ENCODE measurements around the gene KRT72. TPM values are rescaled to one million over a fixed set of nuclear protein-coding genes. Genes with fewer than 3 reads are reported as not detected.
A peak's percentile ranks its signal among the peaks of the same experiment; 100 is the strongest.

KRT72 gene
- total RNA-seq, 1 experiment from 2014 or later = not detected

DNA sequence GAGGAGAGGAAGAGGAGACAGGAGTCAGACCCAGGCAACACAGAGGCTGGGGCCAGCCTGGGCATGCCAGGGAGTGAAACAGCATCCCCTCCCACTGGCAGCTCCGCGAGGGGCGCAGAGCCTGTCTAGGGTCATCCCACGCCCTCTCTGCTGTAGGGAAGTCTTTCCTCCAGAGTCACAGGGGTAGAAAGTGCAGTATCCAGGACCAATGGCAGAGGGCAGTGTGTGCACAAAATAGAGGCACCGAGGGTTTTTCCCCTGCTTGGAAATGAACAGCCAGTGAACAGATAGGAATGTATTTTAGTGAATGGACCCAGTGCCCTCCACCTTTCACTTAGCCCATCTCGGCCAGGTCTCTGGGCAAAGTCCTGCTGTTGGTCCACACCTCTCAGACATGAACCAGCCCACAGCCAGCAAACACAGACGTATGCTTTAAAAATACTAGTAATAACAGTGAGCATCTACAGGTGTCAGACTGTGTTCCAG, 18.2 kb downstream of the KRT72 start:
- ChIA-PET POLR2A (ENCODE audit: unreplicated experiment) (interaction anchor here (0.6 kb wide), 1 partner anchor 322 kb away, joined by 3 read pairs; the partner anchor contains the start of gene KRT8), CTCF (interaction anchor here (1.3 to 2.7 kb wide), 3 partner anchors 59 to 297 kb away, joined by 4 to 7 read pairs (median 7); no protein-coding TSS in a partner anchor)
- no peaks in the 10 kb centered on the region for H3F3A ChIP-seq (ENCODE audit: insufficient read depth, low read depth)
- H3K36me3 ChIP-seq (ENCODE audit: low read depth) = no peaks in the 10 kb centered on the region
- BruUV-seq (replicated peaks) = no TSS peak
- no peaks in the 10 kb centered on the region for H3K9me2 ChIP-seq (ENCODE audit: insufficient read depth)
- H2AFZ ChIP-seq = no peak overlapping the region
- no peak overlapping the region for H3K27ac ChIP-seq
- no peak overlapping the region for H3K4me2 ChIP-seq
- DNase-seq = peak; percentile 53 to 80
- intact Hi-C loops (cut with micrococcal nuclease; ENCODE audit: unreplicated experiment) = loop anchor here (1.0 to 5.0 kb wide), 10 partner anchors 91 to 440 kb away; partner anchors contain the start of gene KRT6A
- no peaks in the 10 kb centered on the region for H4K20me1 ChIP-seq (ENCODE audit: insufficient read depth)
- H3K4me1 ChIP-seq (replicated peaks; ENCODE audit: insufficient read depth) = peaks cover 19% of the 10 kb centered on the region
- no peak for TF ChIP-seq EZH2 (IDR thresholded peaks at IDR 0.05; ENCODE audit: low read depth)
- TF ChIP-seq, protein P1, sequence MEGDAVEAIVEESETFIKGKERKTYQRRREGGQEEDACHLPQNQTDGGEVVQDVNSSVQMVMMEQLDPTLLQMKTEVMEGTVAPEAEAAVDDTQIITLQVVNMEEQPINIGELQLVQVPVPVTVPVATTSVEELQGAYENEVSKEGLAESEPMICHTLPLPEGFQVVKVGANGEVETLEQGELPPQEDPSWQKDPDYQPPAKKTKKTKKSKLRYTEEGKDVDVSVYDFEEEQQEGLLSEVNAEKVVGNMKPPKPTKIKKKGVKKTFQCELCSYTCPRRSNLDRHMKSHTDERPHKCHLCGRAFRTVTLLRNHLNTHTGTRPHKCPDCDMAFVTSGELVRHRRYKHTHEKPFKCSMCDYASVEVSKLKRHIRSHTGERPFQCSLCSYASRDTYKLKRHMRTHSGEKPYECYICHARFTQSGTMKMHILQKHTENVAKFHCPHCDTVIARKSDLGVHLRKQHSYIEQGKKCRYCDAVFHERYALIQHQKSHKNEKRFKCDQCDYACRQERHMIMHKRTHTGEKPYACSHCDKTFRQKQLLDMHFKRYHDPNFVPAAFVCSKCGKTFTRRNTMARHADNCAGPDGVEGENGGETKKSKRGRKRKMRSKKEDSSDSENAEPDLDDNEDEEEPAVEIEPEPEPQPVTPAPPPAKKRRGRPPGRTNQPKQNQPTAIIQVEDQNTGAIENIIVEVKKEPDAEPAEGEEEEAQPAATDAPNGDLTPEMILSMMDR (conservative IDR thresholded peaks at IDR 0.05) = peak; percentile 85
- H3K4me3 ChIP-seq = no peak overlapping the region
- no peaks in the 10 kb centered on the region for H3K79me2 ChIP-seq (ENCODE audit: low read depth)
- H3K27me3 ChIP-seq (ENCODE audit: insufficient read depth, low read depth) = no peaks in the 10 kb centered on the region
- H3K9me3 ChIP-seq (ENCODE audit: insufficient read depth, low read depth) = no peaks in the 10 kb centered on the region

DNA sequence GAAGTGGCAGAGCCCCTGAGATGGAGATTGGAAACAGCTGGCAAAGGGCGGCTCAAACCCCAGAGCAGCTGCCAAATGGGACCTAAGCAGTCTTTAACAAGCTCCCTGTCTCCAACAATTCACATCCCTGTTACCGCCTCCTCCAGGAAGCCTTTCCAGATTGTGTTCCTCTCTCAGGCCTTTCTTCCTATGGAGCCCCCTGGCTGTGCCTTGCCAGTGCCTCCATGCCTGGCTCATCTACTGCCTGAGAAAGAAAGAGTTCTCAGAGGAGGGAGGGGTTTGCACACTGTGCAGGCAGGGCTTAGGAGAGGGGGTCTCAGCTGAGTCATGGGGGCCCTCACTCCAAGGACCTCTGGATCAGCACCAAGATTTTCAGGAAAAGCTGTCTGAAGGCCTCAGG, 18.8 kb downstream of the KRT72 start:
- CTCF ChIA-PET = interaction anchor here (1.3 to 2.7 kb wide), 3 partner anchors 58 to 297 kb away, joined by 4 to 7 read pairs (median 7); no protein-coding TSS in a partner anchor
- Histone ChIP-seq H3K4me3 (no peak overlapping the region), H3K4me2 (no peak overlapping the region), H2AFZ (no peak overlapping the region), H3K4me1 (replicated peaks; ENCODE audit: insufficient read depth) (peaks cover 19% of the 10 kb centered on the region), H3K9me2 (ENCODE audit: insufficient read depth) (no peaks in the 10 kb centered on the region), H3K27me3 (ENCODE audit: insufficient read depth, low read depth) (no peaks in the 10 kb centered on the region), H3K9me3 (ENCODE audit: insufficient read depth, low read depth) (no peaks in the 10 kb centered on the region), H3F3A (ENCODE audit: insufficient read depth, low read depth) (no peaks in the 10 kb centered on the region), H3K27ac (no peak overlapping the region), H3K36me3 (ENCODE audit: low read depth) (no peaks in the 10 kb centered on the region), H3K79me2 (ENCODE audit: low read depth) (no peaks in the 10 kb centered on the region), H4K20me1 (ENCODE audit: insufficient read depth) (no peaks in the 10 kb centered on the region)
- intact Hi-C loops (cut with micrococcal nuclease; ENCODE audit: unreplicated experiment) = loop anchor here (1.0 to 5.0 kb wide), 6 partner anchors 90 to 440 kb away; partner anchors contain the start of gene KRT6A
- POLR2A ChIA-PET (ENCODE audit: unreplicated experiment) = interaction anchor here (0.6 kb wide), 1 partner anchor 251 kb away, joined by 3 read pairs; no protein-coding TSS in a partner anchor
- TF ChIP-seq, protein P1 (conservative IDR thresholded peaks at IDR 0.05) = no peak
- TF ChIP-seq EZH2 (IDR thresholded peaks at IDR 0.05; ENCODE audit: low read depth) = no peak
- BruUV-seq (replicated peaks) = no TSS peak
- DNase-seq = no peak

DNA sequence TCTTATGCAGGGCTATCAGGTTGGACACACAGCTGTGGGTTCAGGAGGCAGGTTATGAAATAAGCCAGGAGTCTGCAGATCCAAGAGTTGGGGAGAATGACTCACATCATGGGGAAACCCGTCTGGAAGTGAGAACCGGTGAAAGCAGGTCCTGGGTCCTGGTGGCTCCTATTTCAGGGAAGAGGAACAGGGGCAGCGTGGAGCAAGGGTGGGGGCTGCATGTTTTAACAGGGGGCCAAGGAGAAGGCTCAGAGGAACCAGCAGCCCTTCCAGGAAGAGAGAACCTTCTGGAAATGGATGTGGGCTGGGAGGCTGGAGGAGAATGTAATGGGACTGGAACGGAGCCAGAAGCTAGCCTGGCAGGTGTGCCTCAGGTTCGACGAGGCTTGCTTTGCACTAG, 19.8 kb downstream of the KRT72 start:
- POLR2A ChIA-PET (ENCODE audit: unreplicated experiment) = interaction anchor here (0.5 to 0.7 kb wide), 3 partner anchors 238 to 324 kb away, joined by 3 to 6 read pairs (median 3); no protein-coding TSS in a partner anchor
- H3K4me2 ChIP-seq = peak overlapping the region; percentile 58
- no peaks in the 10 kb centered on the region for H3F3A ChIP-seq (ENCODE audit: insufficient read depth, low read depth)
- no peaks in the 10 kb centered on the region for H3K27me3 ChIP-seq (ENCODE audit: insufficient read depth, low read depth)
- no peak for TF ChIP-seq EZH2 (IDR thresholded peaks at IDR 0.05; ENCODE audit: low read depth)
- TF ChIP-seq, protein P1 (conservative IDR thresholded peaks at IDR 0.05) = 0 out of 2 replicates have a peak, but pooled peaks have one; percentile 13
- no peaks in the 10 kb centered on the region for H3K9me2 ChIP-seq (ENCODE audit: insufficient read depth)
- peak; percentile 46 to 83 for DNase-seq
- H3K4me3 ChIP-seq = no peak overlapping the region
- BruUV-seq (replicated peaks) = no TSS peak
- H3K9me3 ChIP-seq (ENCODE audit: insufficient read depth, low read depth) = no peaks in the 10 kb centered on the region
- H4K20me1 ChIP-seq (ENCODE audit: insufficient read depth) = no peaks in the 10 kb centered on the region
- no peak overlapping the region for H2AFZ ChIP-seq
- no peaks in the 10 kb centered on the region for H3K36me3 ChIP-seq (ENCODE audit: low read depth)
- H3K4me1 ChIP-seq (replicated peaks; ENCODE audit: insufficient read depth) = peaks cover 19% of the 10 kb centered on the region
- no peaks in the 10 kb centered on the region for H3K79me2 ChIP-seq (ENCODE audit: low read depth)
- intact Hi-C loops (cut with micrococcal nuclease; ENCODE audit: unreplicated experiment) = loop anchor here (1.0 to 5.0 kb wide), 2 partner anchors 59 to 89 kb away; partner anchors contain the start of gene KRT6A
- 0 out of 2 replicates have a peak overlapping the region, but pooled peaks have one; percentile 14 for H3K27ac ChIP-seq
- CTCF ChIA-PET = interaction anchor here (0.9 to 1.9 kb wide), 2 partner anchors 139 to 186 kb away, joined by 3 to 7 read pairs; no protein-coding TSS in a partner anchor

All from PC-9 (cell line).